ENCODE data around the gene DCAF17.
A peak's percentile ranks its signal among the peaks of the same experiment; 100 is the strongest.
"Not testable (repeated sequence)": the region's sequence is repeated elsewhere in the genome, so short reads cannot be mapped to it uniquely, and the experiment has no call there.

The DCAF17 gene

DNA sequence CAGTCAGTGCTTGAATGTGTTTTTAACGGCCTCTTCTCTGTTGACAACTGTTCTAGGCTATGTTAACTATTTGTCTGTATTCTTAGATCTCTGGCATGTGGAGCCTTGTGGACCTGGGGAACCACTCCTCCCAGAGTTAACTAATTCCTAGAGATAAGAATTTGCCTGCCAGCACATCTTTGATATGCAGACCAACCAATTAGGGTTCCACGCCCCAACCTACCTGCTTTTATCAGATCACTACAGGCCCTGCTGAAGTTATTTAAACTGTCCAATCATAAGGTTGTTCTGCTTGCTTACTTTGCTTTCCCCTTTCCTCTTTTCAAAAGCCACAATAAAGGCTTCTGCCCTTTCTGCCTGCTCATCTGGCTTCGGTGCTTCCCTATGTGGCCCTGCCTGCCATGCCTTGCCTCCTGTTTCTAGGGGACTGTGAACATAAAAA, 79.7 kb downstream of the DCAF17 start:
- no peak for DNase-seq (ENCODE audit: low read depth in 2 of 2)

GRCh38 chr2:171514908-171515582, 81.0 kb downstream of the DCAF17 start:
- no peak for DNase-seq (ENCODE audit: low read depth in 2 of 2)

- no peak for DNase-seq (ENCODE audit: low read depth in 2 of 2)
These were observed 81.8 kb downstream of the DCAF17 start for GRCh38 chr2:171515672-171516298.

DNA sequence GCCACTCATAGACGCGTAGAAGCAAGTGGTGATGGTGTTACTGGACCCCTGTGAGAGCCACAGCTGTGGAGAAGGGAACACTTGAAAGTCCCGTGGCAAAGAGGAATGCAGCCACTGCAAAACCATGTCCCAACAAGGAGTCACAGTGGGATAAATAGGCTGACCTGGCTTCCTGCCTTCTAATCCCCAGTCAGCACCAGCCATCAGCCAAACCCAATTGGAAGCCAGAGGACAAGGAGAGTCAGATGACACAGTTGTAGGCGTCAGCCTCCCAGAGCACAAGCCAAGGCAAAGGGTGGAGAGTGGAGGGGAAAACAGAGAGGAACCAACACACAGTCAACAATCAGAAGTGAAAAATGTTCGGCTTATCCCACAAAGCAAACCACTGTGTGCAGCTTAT, 82.8 kb downstream of the DCAF17 start:
- no peak for DNase-seq (ENCODE audit: low read depth in 2 of 2)

- no peak for DNase-seq (ENCODE audit: low read depth in 2 of 2)
These were observed 86.4 kb downstream of the DCAF17 start for GRCh38 chr2:171520471-171520870.

- DNase-seq (ENCODE audit: low read depth in 2 of 2): no peak
These were observed 87.5 kb downstream of the DCAF17 start for GRCh38 chr2:171521361-171522051.

DNA sequence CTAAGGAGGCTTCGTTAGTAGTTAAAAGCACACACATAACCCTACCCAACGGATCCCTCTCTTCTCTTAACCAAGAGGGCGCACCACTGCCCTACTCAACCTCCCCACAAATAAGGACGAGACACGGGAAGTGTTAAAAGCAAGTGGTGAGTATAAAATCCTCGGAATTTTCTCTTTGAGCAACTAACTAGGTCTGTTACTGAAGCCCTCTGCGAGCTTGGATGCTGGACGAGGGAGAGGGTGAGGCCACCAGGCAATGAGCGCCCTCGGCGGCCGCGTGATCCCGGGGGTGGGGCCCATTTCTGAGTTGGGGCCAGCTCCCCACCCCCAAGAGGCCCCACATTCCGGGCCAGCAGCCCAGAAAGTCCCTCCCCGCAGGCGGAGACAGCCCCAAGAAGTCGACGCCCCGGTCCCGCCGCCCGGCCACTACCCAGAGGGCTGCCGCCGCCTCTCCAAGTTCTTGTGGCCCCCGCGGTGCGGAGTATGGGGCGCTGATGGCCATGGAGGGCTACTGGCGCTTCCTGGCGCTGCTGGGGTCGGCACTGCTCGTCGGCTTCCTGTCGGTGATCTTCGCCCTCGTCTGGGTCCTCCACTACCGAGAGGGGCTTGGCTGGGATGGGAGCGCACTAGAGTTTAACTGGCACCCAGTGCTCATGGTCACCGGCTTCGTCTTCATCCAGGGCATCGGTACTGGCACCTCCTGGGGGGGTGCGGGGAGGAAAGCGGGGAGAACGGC, 88.2 kb downstream of the DCAF17 start, which contains the start of gene CYBRD1:
Gene CYBRD1, plus strand, starts transcription at position 423 of the 736 bp plus-strand sequence. Its CDS starts 72 bp downstream, at position 495.
- peak in 1 of 2 donors; percentile 12 for DNase-seq (ENCODE audit: low read depth in 2 of 2)

DNA sequence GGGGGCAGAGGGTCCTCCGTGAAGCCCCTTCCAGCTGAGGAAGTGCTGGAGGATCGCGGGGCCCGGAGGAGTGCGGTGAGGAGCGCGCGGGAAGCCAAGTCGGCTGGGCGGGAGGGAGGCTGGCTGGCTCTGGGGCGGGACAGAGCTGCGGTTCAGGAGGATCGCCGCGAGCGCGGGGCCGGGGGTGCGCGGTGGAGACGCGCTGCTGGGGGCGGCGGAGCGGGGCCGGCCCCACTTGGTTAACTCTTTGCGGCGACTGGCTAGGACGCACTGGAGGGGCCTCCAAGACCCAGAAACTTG, 88.7 kb downstream of the DCAF17 start:
- DNase-seq (ENCODE audit: low read depth in 2 of 2): peak in 1 of 2 donors; percentile 6

GRCh38 chr2:171523088-171524017, 89.3 kb downstream of the DCAF17 start:
- DNase-seq (ENCODE audit: low read depth in 2 of 2): peak in 1 of 2 donors; percentile 13

DNA sequence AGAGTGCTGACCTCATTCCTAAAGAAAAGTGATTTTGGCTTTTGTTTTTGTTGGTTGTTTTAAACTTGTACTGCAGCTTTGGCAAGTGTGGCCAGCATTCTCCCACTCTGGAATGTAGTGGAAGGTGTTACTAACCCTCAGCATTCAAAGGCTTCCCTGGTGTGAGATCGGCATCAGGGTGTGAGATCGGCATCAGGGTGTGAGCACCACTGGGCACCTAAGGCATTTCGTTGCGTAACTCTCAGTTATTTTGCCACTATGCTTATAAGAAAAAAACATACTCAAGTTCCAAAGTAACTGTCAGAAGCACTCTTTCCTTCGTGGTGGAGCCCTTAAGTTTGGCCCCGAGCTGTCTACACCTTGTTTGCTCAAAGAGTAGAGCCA, 90.0 kb downstream of the DCAF17 start:
- DNase-seq (ENCODE audit: low read depth in 2 of 2): no peak

GRCh38 chr2:171529914-171530313, 95.9 kb downstream of the DCAF17 start:
- DNase-seq (ENCODE audit: low read depth in 2 of 2): peak in 1 of 2 donors; percentile 23

GRCh38 chr2:171530378-171530777, 96.4 kb downstream of the DCAF17 start:
- no peak for DNase-seq (ENCODE audit: low read depth in 2 of 2)

- not testable (repeated sequence) for DNase-seq (ENCODE audit: low read depth in 2 of 2)
These were observed 96.8 kb downstream of the DCAF17 start for GRCh38 chr2:171530859-171531258.

- DNase-seq (ENCODE audit: low read depth in 2 of 2): no peak
These were observed 97.3 kb downstream of the DCAF17 start for GRCh38 chr2:171531291-171531690.

GRCh38 chr2:171531836-171532450, 97.9 kb downstream of the DCAF17 start:
- no peak for DNase-seq (ENCODE audit: low read depth in 2 of 2)

GRCh38 chr2:171533331-171533730, 99.3 kb downstream of the DCAF17 start:
- no peak for DNase-seq (ENCODE audit: low read depth in 2 of 2)
